Lower leg skin (tissue), 4 donors: ENCODE measurements around the gene CDH22. TPM values are rescaled to one million over a fixed set of nuclear protein-coding genes. Genes with fewer than 3 reads are reported as not detected.

ENCODE experiments used
- DNase-seq, 2 donors: peaks; one replicate each; pipeline ENCODE4 v3.0.0-alpha.2; 2019; ENCODE audit warnings: low spot score in 2 of 2
- H3K4me3 ChIP-seq: fragments of 200-600 bp; sonication (generic); 2 replicates; pipeline ENCODE4 v1.5.1; 2017; ENCODE audit warnings: mild to moderate bottlenecking, low read depth; ENCODE audit not compliant: poor library complexity, severe bottlenecking
- POLR2A ChIP-seq, 2 donors: fragments of 450-650 bp; IDR thresholded peaks; one replicate each; pipeline ENCODE4 v1.6.1; 2016 to 2017; ENCODE audit warnings: antibody characterized with exemption in 2 of 2, mild to moderate bottlenecking in 1 of 2, moderate library complexity in 1 of 2
- WGBS, 2 donors: methylation state at CpG; one replicate each; pipeline ENCODE4 v1.1.5; 2018; 5-methylcytosine and 5-hydroxymethylcytosine counted together
- intact Hi-C: fragments of 100-400 bp; cut with DNase I; formaldehyde crosslinking; loops from one replicate; pipeline ENCODE4 v1.15.0; 2023; ENCODE audit warnings: low total_unique reads
- total RNA-seq, 4 donors: library from RNA; depleted of rRNA; stranded (reverse); fragments of >200 nt; gene quantifications; one replicate each; pipeline ENCODE4 v1.1.0, GENCODE V29; 2016
- TF ChIP-seq, protein P1 (sequence below), 3 donors: fragments of 450-650 bp; IDR thresholded peaks; one replicate each; pipeline ENCODE4 v1.5.1; 2016; ENCODE audit warnings: antibody characterized with exemption in 3 of 3, mild to moderate bottlenecking in 3 of 3, moderate library complexity in 2 of 3

Gene CDH22
- total RNA-seq, 4 donors from 2014 or later = 1.6 to 3.0 (median 2.0) TPM

DNA sequence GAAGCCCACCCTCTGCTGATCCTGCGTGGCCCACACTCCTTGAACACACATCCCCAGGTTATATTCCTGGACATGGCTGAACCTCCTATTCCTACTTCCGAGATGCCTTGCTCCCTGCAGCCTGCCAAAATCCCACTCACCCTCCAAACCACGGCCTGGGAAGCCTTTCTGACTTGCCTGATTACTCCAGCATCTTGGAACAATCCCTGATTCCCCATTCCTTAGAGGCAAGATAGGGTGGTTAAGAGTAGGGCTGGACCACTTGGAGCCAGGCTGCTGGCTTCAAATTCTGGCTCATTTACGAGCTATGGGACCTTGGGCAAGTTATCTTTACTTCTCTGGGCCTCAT is 45.9 kb upstream of the CDH22 start:
- H3K4me3 ChIP-seq = no peak overlapping the region
- intact Hi-C loops = no loop called here
- DNase-seq = no peak
- 89 to 92% methylated on average over 4 of the region's 4 CpGs for WGBS, 2 donors
- TF ChIP-seq, protein P1, sequence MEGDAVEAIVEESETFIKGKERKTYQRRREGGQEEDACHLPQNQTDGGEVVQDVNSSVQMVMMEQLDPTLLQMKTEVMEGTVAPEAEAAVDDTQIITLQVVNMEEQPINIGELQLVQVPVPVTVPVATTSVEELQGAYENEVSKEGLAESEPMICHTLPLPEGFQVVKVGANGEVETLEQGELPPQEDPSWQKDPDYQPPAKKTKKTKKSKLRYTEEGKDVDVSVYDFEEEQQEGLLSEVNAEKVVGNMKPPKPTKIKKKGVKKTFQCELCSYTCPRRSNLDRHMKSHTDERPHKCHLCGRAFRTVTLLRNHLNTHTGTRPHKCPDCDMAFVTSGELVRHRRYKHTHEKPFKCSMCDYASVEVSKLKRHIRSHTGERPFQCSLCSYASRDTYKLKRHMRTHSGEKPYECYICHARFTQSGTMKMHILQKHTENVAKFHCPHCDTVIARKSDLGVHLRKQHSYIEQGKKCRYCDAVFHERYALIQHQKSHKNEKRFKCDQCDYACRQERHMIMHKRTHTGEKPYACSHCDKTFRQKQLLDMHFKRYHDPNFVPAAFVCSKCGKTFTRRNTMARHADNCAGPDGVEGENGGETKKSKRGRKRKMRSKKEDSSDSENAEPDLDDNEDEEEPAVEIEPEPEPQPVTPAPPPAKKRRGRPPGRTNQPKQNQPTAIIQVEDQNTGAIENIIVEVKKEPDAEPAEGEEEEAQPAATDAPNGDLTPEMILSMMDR (IDR thresholded peaks at IDR 0.05) = no peak
- no peak for TF ChIP-seq POLR2A (IDR thresholded peaks at IDR 0.05)

DNA sequence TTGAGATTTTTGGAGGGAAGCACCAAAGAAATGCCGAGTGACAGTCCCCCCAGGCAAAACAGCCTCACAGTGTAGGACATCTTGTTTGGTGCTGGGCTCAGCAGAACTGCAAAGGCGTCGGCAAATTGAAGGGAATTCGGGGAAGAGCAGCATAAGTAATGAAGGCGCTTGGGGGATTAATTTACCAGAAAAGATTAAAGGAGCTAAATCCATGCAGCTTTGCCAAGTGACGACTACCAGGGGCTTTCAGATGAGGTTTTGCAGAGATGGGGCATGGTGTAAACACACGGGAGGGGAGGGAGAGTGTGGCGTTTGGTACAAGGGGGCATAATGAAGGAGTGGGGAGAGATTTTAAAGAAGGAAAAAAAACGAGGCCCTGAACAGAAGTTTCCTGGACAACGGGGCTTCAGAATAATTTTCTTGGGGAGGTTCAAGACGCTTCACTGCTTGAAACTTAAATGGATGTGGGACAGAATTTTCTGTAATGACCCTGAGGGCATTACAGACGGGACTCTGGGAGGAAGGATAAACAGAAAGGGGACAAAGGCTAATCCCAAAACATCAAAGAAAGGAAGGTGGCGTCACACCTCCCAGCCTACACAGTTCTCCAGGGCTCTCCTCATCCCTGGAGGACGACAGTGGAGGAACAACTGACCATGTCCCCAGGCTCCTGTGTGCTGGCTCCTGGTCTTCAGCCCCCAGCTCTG is 45.4 kb upstream of the CDH22 start:
- no peak for DNase-seq
- intact Hi-C loops = no loop called here
- WGBS, 2 donors = 79 to 81% methylated on average over 14 of the region's 14 CpGs
- TF ChIP-seq POLR2A (IDR thresholded peaks at IDR 0.05) = no peak
- TF ChIP-seq, protein P1 (IDR thresholded peaks at IDR 0.05) = no peak
- no peak overlapping the region for H3K4me3 ChIP-seq

- no peak for TF ChIP-seq POLR2A (IDR thresholded peaks at IDR 0.05)
- TF ChIP-seq, protein P1 (IDR thresholded peaks at IDR 0.05) = no peak
- DNase-seq = no peak
- 87 to 88% methylated on average over 18 of the region's 18 CpGs for WGBS, 2 donors
- H3K4me3 ChIP-seq = no peak overlapping the region
- intact Hi-C loops = no loop called here
These were observed 44.2 kb upstream of the CDH22 start for GRCh38 chr20:46352370-46352938.

DNA sequence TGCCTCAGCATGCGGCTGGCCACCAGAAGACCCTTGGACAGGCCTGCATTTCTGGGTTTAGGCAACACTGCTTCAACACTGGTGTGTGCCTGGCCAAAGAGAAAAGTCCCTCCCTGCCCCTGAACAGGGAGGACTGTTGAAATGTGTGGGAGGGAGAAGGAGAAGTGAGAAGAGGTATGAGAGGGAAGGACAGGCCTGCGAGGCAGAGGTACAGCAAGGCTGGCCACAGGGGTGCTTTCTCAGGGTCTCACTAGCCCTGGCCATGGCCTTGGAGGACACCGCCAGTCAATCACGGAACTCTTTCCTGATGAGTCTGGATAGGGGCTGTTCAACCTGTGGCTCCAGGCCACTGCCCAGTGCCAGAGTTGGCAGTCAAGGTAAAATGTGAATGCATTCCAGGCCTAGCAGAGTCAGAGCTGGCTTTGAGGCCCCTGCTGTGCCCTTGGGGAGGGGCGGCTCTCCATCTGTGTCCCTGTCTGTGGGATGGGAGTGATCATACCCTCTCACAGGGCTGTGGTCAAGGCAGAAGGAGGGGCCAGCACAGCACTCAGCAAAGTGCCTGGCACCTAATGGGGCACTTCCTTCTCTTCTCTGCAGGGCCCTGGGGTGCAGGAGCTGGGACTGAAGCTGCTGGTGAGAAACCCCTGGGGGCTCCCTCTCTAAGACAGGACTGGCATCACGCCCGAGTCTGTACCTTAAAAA is 43.2 kb upstream of the CDH22 start:
- intact Hi-C loops = no loop called here
- H3K4me3 ChIP-seq = no peak overlapping the region
- WGBS, 2 donors = 88 to 90% methylated on average over 7 of the region's 7 CpGs
- DNase-seq = no peak
- TF ChIP-seq, protein P1 (IDR thresholded peaks at IDR 0.05) = no peak
- no peak for TF ChIP-seq POLR2A (IDR thresholded peaks at IDR 0.05)

DNA sequence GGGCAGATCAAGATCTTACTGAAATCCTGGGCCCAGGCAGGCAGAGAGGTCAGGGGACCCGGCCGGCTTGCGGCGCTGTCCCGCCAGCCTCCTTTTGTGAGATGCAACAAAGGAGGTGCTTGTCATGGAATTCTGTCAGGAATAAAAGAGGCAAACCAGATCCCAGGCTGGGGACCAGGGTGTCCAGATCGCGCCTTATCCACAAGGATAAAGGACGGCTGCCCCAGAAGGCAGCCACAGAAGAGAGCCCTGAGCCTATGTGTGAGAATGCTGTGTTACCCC is 42.6 kb upstream of the CDH22 start:
- 84 to 92% methylated on average over 8 of the region's 8 CpGs for WGBS, 2 donors
- no peak overlapping the region for H3K4me3 ChIP-seq
- TF ChIP-seq, protein P1 (IDR thresholded peaks at IDR 0.05) = no peak
- TF ChIP-seq POLR2A (IDR thresholded peaks at IDR 0.05) = no peak
- intact Hi-C loops = no loop called here
- no peak for DNase-seq
